NAMALWA (cell line): ENCODE results near the gene TSHZ1.

Experiments used
- DNase-seq: peaks from one replicate; pipeline ENCODE4 v3.0.0-alpha.2; 2015; ENCODE audit warnings: low spot score

The TSHZ1 gene

GRCh38 chr18:75276818-75277609 lies 66.4 kb downstream of the TSHZ1 start:
- no peak for DNase-seq

GRCh38 chr18:75277610-75277928 lies 67.0 kb downstream of the TSHZ1 start:
- DNase-seq = no peak

GRCh38 chr18:75279381-75279780 lies 68.8 kb downstream of the TSHZ1 start:
- no peak for DNase-seq

GRCh38 chr18:75280427-75281280 lies 70.1 kb downstream of the TSHZ1 start:
- no peak for DNase-seq

GRCh38 chr18:75282746-75283145 lies 72.1 kb downstream of the TSHZ1 start:
- no peak for DNase-seq

GRCh38 chr18:75283731-75284130 lies 73.1 kb downstream of the TSHZ1 start:
- no peak for DNase-seq

GRCh38 chr18:75284566-75284965 lies 74.0 kb downstream of the TSHZ1 start:
- no peak for DNase-seq

GRCh38 chr18:75285876-75286275 lies 75.3 kb downstream of the TSHZ1 start:
- DNase-seq = no peak

- DNase-seq = no peak
Measured at GRCh38 chr18:75287006-75287405, 76.4 kb downstream of the TSHZ1 start.

- no peak for DNase-seq
Measured at GRCh38 chr18:75287700-75288099, 77.1 kb downstream of the TSHZ1 start.

GRCh38 chr18:75289761-75290160 lies 79.2 kb downstream of the TSHZ1 start:
- DNase-seq = no peak

- no peak for DNase-seq
Measured at GRCh38 chr18:75290737-75291358, 80.3 kb downstream of the TSHZ1 start.

- no peak for DNase-seq
Measured at GRCh38 chr18:75291460-75291859, 80.9 kb downstream of the TSHZ1 start.

GRCh38 chr18:75293591-75293990 lies 83.0 kb downstream of the TSHZ1 start:
- DNase-seq = no peak

- no peak for DNase-seq
Measured at GRCh38 chr18:75297731-75298130, 87.1 kb downstream of the TSHZ1 start.

- DNase-seq = no peak
Measured at GRCh38 chr18:75304678-75305557, 94.3 kb downstream of the TSHZ1 start.

- DNase-seq = no peak
Measured at GRCh38 chr18:75305984-75306383, 95.4 kb downstream of the TSHZ1 start.

GRCh38 chr18:75307530-75307929 lies 96.9 kb downstream of the TSHZ1 start:
- DNase-seq = no peak

- DNase-seq = no peak
Measured at GRCh38 chr18:75309564-75309963, 99.0 kb downstream of the TSHZ1 start.

GRCh38 chr18:75314117-75314516 lies 103.5 kb downstream of the TSHZ1 start:
- DNase-seq = no peak

- DNase-seq = no peak
Measured at GRCh38 chr18:75314606-75315005, 104.0 kb downstream of the TSHZ1 start.

GRCh38 chr18:75316223-75316622 lies 105.6 kb downstream of the TSHZ1 start:
- DNase-seq = no peak
